NOMO-1 treated with dmso at 0.1 percent for 144 hours (cell line): ENCODE measurements around the gene SDC3.

Experiments
- DNase-seq: peaks from one replicate; lab custom pipeline; 2025; ENCODE audit not compliant: unreplicated experiment; lab: John Stamatoyannopoulos, UW

SDC3 gene

DNA sequence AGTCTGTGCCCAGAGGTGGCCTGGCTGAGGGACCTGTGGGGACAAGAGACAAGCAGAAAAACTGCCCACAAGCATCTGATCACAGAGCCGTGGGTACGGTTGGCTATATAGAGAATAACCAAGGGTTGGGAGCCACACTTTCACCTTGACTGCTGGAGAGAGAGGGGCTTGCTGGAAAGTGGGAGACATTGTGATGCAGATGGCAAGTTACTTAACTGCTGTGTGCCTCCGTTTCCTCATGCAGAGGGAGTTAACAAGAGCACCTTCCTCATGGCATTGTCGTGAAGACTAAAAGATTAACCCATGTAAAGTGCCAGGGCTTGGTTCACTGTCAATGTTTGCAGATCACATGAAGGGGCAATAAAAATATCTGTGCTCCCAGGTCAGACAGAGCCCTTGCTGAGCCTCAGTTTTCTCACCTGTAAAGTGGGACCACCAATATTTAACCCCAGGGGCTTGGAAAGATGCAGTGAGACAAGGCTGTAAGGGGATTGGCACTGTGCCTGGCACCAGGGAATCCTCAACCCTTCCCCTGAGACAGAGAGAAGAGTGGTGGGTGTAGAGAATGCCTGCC, 52.8 kb downstream of the SDC3 start:
- no peak for DNase-seq

DNA sequence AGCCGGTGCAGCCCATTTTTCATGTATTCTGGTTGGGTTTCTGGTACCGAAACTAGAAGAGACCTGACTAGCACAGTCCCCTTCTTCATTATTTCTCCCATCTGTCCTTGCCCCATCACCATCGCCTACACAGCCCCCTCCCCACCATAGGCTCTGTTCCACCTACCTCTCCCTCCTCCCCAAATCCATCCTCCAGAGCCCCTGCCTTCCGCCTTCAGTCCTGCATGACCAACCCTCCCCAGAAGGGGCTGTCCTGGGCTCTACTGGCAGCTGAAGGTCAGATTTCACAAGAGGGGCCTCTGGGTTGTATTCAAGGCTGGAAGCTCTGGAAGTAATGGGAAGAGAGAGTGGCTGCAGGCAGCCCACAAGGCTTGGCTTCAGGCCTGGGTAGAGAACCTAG, 55.2 kb downstream of the SDC3 start:
- DNase-seq: no peak

DNA sequence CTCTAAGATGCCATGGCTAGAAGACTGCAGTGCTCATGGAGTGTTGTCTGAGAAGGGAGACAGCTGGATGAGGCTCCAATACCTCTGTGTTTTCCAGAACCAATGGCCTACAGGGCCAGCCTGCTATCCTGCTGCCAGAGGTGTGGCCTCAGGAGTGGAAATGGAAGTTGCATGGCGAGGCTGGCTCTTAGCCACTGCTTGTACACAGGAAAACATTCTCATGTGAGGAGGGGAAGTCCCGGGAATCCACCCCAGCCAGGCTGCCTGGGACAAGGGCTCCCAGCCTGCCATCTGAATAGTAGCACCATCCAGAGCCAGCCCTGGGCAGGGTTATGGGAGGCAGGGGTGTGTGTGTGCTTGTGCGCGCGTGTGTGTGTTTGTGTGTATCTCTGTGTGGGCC, 56.5 kb downstream of the SDC3 start:
- DNase-seq: no peak

DNA sequence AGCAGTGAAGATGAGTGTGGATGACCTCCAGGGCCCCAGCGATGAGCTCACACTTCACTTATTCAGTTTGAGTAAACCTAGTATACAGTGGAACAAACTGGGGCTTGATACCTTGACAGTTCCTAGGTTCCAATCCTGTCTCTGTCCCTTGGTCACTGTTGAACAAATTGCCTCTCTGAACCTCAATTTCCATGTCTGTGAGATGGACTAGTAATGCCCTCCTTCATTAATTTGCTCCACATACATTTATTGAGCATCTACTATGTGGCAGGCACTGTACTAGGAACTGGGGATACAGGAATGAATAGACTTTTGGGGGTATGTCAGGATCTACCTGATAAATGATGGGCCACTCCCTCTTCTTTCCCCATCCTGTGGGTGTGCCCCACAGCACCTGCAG, 57.3 kb downstream of the SDC3 start:
- no peak for DNase-seq

DNA sequence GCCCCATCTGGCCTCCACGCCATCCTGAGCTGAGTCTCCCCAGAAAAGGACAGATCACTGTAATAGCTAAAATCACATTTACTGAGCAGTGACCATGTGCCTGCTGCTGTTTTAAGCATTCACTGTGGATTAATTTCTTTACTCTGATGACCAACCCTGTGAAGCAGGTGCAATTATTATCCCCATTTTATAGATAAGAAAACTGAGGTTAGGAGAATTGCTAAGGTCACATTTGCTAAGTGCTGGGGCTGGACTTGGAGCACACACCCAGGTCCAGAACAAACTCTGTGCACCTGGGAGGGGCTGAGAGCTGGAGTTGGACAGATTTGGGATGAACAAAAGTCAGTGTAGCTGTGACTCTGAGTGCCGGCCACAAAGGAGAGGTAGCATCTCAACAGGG, 58.0 kb downstream of the SDC3 start:
- no peak for DNase-seq

DNA sequence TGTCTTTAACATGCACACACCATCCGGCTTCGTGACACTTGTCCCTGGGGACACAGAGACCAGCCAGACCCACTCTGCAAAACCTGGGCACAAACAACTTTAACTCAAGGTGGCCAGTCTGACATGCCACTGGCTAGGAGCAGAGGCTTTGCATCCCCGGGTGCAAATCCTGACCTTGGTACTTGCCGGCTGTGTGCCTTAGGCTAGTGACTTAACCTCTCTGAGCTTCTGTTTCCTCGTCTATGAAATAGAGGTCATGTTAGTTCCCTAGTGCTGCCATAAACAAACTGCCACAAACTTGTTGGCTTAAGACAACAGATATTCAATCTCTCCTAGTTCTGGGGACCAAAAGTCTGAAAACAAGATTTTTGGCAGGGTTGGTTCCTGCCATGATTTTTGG, 60.4 kb downstream of the SDC3 start:
- DNase-seq: no peak

DNA sequence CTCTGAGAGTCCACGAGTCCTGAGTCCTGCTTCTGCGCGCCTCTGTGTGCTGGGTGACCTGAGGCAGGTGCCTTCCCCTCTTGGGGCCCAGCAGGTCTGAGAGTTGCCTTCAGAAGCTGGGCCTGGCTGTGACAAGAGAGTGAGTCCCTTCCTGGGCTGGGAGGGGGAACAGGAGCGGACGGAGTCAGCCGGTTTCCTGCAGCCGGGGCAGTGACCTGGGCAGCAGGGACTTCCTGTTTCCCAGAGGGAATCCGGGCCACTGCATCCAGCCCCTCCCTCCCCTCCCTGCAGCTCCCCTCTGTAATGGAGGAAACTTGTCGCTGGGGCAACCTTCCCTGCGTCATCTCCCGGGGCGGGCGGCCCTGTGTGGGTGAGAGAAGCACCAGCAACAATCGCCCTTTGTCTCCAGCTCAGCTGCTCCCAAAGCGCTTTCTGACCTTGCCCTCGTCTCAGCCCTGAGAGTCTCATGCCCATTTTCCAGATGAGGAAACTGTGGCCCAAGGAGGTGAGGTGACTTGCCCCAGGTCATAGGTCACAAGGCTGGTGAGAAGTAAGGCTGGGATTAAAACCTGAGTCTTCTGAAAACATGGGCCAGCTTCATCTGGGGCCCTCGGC, 61.1 kb downstream of the SDC3 start:
- DNase-seq: no peak

DNA sequence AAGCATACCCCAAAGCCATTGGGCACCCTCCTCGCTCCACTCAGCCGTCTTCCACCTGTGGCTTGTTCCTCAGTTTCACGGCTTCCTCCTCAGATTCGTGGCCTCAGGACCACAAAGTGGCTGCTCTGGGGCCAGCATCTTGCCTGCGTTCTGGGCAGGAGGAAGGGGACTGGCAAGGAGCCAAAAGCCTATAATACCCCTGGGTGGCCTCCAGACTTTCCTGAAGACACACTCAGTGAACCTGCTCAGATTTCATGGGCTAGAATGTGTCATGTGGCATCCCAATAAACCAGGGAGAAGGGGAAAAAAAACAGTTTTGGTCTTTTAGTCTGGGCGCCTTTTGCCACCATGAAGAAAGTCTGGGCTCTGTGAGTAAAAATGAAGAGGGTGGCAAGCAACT, 62.0 kb downstream of the SDC3 start:
- no peak for DNase-seq

DNA sequence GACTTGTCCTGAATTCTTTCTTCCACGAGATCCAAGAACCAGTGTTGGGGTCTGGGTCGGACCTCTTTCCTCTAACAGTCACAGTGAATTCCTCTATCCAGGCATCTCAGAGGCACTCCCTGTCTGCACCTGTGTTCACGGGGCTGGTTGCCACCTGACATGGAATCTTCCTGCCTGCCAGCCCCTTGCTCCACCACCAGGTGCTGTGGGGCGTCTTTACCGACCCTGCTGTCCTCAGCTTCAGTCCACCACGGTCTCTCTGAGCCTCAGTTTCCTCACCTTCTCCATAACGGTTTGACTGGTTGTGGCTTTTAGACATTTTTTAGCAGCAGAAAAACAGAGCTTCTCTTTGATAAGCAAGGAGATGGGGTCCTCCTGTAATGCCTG, 62.7 kb downstream of the SDC3 start:
- DNase-seq: no peak

DNA sequence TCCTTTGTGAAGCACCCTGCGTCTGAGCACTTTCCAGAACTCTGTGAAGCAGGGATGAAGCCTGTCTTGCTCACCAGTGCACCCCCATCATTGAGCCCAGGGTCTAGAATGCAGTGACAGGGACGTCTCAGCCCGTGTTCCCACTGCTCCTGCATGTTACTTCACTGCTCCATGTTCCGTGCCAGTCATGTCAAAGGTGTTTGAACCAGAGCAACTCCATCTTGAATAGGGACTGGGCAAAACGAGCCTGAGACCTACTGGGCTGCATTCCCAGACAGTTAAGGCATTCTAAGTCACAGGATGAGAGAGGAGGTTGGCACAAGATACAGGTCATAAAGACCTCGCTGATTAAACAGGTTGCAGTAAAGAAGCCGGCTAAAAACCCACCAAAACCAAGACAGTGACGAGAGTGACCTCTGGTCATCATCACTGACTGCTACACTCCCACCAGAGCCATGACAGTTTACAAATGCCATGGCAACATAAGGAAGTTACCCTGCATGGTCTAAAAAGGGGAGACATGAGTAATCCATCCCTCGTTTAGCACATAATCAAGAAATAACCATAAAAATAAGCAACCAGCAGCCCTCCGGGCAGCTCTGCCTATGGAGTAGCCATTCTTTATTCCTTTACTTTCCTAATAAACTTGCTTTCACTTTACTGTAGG, 63.2 kb downstream of the SDC3 start:
- no peak for DNase-seq

DNA sequence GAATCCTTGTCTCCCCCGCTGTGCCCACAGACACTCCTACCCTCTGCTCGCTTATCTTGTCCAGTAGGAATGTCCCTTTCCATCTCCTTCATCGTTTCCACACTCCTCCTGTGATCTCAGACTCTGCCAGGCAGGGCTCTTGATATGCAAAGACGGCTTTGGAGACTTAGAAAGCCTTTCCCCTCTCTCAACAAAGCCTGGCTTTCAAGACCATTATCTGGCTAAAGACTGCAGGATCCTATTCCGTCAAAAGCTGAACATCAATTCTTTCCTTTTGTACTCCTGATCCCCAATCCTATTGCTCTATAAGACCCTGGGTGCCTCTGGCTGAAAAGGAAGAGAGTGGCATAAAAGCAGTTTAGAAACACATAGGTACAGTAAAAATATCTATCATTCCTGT, 63.9 kb downstream of the SDC3 start:
- no peak for DNase-seq

DNA sequence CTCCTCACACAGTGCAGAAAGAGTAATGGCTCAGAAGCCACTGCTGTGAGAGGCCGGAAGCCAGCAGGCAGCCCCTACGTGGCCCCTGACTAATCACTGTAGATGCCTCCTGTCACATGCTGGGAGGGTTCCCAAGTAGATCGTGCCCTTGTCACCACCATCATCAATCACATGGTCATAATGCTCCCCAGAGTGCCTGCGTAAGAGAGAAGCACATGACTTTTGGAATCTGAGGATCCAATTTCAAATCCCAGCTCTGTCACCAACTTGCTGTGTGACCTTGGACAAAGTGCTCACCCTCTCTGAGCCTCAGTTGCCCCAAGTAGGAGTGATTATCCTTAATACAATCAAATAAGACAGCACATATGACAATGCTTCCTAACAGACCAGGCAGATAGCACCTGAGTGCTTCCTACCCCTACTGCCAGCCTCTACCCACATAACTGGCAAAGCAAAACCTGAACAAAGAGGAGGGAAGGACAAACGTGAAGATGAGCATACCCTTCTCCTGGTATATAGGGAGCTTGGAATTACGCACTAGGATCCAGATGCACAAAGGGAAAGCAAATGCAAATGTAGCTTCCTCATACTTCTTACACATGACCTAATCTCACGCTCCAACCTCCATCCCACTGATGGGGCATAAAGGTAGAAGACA, 65.7 kb downstream of the SDC3 start:
- DNase-seq: no peak

DNA sequence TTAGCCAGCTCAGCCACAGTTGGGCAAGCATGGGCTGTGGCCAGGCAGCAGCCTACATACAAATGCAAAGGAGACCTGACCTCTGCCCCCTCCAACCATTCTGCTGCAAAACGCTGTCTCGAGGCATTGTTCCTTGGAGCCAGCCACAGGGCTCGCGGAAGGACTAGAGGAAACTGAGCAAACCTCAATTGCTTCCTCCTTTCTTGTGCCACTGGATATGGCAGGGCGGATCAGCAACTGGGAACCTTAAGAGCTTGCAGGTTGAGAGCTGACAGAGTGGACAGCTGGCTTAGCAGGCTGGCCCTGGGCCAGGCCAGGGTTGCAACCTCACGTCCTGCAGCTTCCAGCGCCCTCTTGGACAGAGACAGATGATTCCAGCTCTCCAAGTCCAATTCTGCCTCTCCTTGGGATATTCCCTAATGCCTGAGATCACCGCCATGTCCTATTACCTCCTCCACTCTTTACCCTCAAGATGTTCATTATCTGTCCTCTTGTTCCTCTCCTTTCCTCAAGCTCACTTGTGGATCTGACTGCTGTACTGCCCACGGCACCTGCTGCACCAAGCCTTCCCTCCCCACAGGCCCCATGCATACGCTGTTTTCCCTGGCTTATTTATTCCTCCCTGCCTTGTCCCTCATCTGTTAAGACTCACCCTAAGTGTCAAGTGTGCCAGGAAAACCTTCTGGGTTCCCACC, 67.5 kb downstream of the SDC3 start:
- peak; percentile 81 for DNase-seq

DNA sequence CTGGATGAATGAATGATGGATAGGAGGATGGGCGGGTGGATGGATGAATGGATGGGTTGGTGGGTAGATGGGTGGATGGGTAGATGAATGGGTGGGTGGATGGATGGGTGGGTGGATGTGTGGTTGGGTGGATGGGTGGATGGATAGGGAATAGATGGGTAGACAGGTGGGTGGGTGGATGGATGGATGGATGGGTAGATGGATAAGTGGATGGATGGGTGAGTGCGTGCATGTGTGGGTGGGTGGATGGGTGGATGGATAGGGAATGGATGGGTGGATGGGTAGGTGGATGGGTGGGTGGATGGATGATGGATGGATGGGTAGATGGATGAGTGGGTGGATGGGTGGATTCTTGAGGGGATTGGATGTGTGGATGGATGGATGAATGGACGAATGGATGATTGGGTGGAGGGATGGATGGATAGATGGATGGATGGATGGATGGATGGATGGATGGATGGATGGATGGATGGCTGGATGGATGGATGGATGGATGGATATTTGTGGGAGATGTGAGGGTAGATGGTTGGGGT, 68.7 kb downstream of the SDC3 start:
- DNase-seq: no peak

DNA sequence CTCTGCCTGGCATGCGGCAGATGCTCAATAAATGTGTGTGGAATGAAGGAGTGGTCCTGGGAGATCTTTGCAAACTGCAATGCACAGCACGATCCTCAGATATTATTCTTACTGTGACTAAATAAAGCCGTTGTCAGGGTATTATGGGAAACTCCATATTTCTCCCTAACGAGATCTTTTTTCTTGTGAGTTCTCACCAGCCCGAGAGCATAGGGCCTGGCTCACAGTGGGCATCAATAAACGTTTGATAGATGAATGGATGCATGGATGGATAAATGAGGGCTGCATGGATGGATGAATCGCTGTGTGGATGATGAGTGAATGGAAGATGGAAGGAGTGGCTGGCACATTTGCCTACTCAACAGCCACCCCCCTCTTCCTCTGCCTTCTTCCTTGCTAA, 69.6 kb downstream of the SDC3 start:
- DNase-seq: no peak

DNA sequence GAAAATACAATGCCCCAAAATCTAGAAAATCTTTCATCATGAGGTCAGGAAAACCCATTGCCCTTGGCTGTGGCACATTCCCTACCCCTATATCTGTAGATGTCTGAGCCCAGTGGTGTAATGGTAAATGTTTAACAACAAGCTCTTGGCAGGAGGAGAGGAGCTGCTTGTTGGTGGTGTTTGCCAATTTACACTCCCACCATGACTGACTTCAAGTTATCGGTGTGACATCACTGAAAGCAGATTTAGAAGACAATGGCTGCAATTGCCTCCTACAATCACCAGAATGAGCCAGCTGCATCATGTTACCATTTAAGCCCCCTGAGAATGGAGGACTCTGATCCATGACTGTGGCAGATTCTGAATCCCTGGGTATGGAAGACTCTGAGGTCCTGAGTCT, 70.9 kb downstream of the SDC3 start:
- no peak for DNase-seq

DNA sequence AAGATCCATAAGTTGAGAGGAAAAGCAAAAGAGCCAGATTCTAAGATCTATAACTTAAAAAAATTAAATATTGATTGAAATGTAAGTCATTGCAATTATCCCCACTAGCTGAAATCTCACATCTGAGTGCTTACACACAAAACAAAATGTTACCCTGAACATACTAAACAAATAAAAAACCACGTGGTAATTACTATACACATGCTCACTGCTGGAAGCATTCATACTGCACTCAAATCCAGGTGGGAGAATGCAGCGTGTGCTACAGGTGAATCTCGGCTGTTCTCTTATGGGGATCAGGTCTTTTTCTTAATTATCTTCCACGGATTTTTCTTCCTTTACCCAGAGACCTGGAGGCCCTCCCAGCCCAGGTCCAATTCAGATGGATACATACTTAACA, 74.3 kb downstream of the SDC3 start:
- DNase-seq: no peak

DNA sequence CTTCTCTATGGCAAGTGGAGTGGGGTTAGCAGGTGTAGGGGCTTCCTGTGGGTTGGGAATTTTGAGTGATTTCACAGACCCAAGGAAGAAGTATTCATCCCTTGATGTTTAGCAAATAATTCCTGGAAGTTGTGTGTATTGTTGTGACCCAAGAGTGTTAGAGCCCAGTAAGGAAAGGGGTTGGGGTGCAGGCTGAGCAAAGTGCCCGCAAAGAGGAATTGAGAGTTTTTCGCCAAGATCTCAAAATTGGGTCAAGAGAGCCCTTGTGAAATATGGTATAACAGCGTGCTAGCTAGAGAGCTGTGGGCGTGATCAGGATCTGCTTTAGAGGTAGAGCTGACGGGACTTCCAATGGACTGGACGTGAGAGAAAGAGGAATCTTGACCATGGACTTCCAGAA, 78.0 kb downstream of the SDC3 start:
- DNase-seq: peak; percentile 70

DNA sequence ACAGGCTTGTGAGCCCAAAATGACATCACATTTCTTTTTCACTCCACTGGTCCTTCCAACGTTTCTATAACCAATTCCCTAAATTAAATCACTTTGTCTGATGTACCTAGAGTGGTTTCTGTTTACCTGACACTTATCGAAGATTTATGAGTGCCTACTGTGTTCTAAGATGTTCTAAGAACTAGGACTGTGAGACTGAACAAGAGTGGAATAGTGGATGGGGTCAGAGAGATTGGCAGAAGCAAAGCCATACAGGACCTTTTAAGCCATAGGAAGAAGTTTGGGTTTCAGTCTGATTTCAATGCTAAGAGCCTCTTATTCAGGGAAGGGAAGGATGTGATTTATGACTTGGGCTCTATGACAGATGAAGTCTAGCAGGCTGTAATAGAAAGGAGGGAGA, 78.7 kb downstream of the SDC3 start:
- no peak for DNase-seq

DNA sequence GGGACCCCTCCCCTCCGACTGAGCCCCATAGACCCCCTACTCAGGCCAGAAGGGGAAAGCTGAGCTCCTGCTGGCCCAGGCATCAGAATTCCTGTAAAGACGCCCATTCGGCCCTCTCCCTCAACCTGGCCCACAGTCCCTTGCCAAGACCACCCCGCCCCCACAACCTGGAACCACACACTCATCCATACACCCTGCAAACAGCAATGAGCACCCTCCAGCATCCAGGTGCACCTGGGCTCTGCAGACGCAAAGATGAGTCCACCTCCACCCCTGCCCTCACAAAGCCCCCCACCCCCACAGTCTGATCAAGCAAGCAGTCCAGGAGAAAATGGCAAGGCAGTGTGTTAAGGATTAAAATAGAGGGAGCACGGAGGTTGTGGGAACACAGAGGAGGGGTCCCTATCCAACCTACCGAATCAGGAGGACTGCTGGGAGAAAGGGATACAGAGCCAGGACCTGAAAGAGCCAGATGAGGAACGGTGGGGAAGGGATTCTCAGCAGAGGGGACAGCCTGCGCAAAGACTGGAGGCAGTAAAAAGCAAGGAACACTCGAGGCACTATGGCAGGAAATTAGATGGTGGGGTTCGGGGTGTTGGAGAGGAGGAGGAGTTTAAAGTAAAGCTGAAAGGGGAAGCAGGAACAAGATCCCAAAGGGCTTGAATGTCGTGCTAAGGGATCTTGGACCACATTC, 83.7 kb downstream of the SDC3 start:
- no peak for DNase-seq
